ENCODE results near the gene MATN4. TPM values are rescaled to one million over a fixed set of nuclear protein-coding genes. Genes with fewer than 3 reads are reported as not detected.

Gene MATN4
- total RNA-seq, 6 experiments from 2014 or later = not detected

DNA sequence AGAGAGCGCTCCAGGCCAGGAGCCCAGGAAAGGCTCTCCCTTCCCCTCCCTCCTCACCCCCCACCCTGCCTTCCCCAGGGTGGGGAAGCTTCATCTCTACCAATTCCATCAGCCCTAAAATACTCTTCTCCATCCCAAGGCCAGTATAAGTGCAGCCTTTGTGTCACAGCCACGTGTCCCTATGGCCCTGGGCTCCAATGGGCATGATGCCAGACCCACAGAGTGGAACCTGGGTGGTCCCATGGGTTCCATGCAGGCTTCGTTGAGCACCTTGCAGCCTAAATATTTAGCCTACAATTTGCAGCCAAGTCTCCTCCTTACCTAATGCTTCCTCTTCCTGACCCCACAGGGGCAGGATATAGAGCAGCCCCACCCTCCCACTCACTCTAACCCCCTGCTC, 976 bp upstream of the MATN4 start:
- Mint-ChIP-seq H3K9me3 (no peaks in the 10 kb centered on the region), H3K4me3 (no peak overlapping the region), H3K36me3 (ENCODE audit: low read depth) (no peaks in the 10 kb centered on the region), H3K27ac (no peak overlapping the region), H3K27me3 (ENCODE audit: insufficient read depth) (peaks cover 23% of the 10 kb centered on the region), H3K4me1 (ENCODE audit: low read depth) (peaks cover 13% of the 10 kb centered on the region)
- no peak for DNase-seq
- TF ChIP-seq, protein P1, sequence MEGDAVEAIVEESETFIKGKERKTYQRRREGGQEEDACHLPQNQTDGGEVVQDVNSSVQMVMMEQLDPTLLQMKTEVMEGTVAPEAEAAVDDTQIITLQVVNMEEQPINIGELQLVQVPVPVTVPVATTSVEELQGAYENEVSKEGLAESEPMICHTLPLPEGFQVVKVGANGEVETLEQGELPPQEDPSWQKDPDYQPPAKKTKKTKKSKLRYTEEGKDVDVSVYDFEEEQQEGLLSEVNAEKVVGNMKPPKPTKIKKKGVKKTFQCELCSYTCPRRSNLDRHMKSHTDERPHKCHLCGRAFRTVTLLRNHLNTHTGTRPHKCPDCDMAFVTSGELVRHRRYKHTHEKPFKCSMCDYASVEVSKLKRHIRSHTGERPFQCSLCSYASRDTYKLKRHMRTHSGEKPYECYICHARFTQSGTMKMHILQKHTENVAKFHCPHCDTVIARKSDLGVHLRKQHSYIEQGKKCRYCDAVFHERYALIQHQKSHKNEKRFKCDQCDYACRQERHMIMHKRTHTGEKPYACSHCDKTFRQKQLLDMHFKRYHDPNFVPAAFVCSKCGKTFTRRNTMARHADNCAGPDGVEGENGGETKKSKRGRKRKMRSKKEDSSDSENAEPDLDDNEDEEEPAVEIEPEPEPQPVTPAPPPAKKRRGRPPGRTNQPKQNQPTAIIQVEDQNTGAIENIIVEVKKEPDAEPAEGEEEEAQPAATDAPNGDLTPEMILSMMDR (IDR thresholded peaks at IDR 0.05) = no peak

DNA sequence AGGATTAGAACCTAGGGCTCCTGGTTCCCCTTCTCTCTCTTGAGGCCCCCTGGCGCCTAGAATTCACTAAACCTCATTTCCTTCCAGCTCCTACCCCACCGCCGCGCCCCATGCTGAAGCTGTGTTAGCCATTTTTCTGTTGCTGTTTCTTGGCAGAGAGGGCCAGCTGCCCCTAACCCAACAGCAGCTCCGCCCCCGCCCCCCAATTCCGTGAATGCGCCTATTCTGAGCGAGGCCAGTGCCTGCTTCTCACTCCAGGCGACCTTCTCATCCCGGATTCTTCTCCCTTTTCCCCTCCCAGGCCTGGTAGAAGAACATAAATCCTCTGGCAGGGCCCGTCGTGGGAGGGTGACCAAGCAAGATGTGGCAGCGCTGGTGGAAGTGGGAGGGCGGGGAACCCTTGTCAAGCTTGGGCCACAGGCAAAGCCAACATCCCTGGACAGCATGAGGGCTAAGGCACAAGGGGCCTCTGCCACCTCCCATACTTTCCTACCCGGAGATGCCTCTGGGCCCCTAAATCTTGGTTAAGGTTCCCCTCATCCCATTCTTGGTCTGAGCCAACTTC, 941 bp downstream of the MATN4 start:
- no peaks in the 10 kb centered on the region; the same call in 1 of the 2 replicates for H3K9me3 Mint-ChIP-seq
- DNase-seq = no peak
- no peaks in the 10 kb centered on the region for H3K36me3 Mint-ChIP-seq (ENCODE audit: low read depth)
- peaks cover 34% of the 10 kb centered on the region for H3K27me3 Mint-ChIP-seq (ENCODE audit: insufficient read depth)
- TF ChIP-seq, protein P1 (IDR thresholded peaks at IDR 0.05) = no peak
- H3K27ac Mint-ChIP-seq = no peak overlapping the region
- H3K4me1 Mint-ChIP-seq (ENCODE audit: low read depth) = peaks cover 21% of the 10 kb centered on the region
- H3K4me3 Mint-ChIP-seq = no peak overlapping the region

DNA sequence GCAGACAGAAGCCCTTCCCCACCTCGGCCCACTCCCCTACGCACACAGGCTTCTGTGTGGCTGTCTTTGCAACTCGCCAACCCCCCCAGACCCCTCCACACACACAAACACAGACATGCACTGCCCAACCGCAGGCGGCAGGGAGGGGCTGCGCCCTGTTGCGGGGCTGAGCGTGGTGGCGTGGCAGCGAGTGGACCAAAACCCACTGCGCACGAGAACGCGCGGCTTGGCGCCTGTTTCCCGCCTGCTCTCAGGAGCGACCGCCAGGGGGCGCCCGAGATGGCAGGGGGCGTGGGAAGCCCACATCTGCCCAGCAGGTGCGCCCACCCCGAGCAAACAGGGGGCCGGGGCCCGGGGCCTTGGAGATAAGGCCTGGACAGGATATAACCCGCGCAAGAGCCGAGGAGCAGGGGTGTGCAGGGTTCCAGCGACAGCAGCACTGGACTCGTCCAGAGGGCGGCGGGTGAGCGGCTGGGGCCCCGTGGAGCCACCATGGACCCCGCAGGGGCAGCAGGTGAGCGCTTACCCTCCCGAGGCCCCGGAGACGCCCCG, 1.6 kb downstream of the MATN4 start, which contains the start of gene RBPJL:
RBPJL (plus strand) TSS at position 410 of the 552 bp plus-strand sequence; CDS start at position 493, 83 bp downstream.
- no peak within 1 kb of the TSS for H3K4me3 Mint-ChIP-seq
- no peak within 1 kb of the TSS for H3K27ac Mint-ChIP-seq
- H3K27me3 Mint-ChIP-seq (ENCODE audit: insufficient read depth) = peaks cover 33% of the 10 kb centered on the region
- TF ChIP-seq, protein P1 (IDR thresholded peaks at IDR 0.05) = peak; percentile 96
- H3K9me3 Mint-ChIP-seq = no peaks in the 10 kb centered on the region; the same call in 1 of the 2 replicates
- DNase-seq = no peak
- peaks cover 20% of the 10 kb centered on the region for H3K4me1 Mint-ChIP-seq (ENCODE audit: low read depth)
- no peaks in the 10 kb centered on the region for H3K36me3 Mint-ChIP-seq (ENCODE audit: low read depth)

DNA sequence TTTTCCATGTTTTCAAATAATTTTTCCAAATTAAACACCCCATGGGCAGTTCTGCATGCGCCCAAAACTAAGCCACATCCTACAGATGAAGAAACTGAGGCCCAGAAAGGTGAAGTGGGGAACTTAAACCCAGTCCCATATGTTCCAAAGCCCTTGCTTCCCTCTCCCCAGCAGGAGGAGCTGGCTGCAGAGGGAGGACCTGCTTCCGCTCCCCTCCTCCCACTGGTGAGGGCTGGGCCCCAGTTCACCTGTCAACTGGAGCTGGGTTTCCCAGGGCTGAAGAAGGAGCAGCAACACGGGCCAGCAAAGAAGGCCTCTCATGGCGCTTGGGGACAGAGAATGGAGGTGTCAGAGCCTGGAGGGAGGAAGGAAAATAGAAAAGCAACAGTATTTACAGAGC, 2.8 kb downstream of the MATN4 start:
- Mint-ChIP-seq H3K4me3 (no peak overlapping the region), H3K4me1 (ENCODE audit: low read depth) (peaks cover 8% of the 10 kb centered on the region), H3K27me3 (ENCODE audit: insufficient read depth) (peaks cover 28% of the 10 kb centered on the region), H3K9me3 (no peaks in the 10 kb centered on the region; the same call in 1 of the 2 replicates), H3K36me3 (ENCODE audit: low read depth) (no peaks in the 10 kb centered on the region), H3K27ac (no peak overlapping the region)
- no peak for DNase-seq
- TF ChIP-seq, protein P1 (IDR thresholded peaks at IDR 0.05) = no peak

DNA sequence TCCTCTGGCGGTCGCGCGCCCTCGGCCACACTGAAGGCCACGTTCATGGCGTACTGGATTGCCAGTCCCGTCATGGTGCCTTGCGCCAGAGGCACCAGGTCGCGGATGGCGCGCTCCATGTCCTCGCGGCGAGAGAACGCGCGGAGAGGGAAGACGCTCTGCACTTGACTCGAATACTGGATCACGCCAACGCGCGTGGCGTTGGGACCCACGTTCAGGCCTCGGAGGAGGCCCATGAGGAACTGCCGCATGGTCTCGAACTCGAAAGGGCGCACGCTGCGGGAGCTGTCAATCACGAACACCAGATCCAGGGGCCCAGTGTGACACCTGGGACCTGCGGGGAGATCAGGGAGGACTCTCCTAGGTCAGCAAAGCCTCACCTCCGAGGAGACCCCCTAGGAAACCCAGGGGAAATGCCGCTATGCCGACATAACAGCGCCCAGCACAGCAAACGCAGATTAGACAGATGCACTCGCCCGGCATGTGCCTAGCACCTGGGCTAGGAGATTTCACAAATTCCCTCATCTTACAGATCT, 3.6 kb downstream of the MATN4 start:
- H3K27me3 Mint-ChIP-seq (ENCODE audit: insufficient read depth) = peaks cover 28% of the 10 kb centered on the region
- peaks cover 8% of the 10 kb centered on the region for H3K4me1 Mint-ChIP-seq (ENCODE audit: low read depth)
- TF ChIP-seq, protein P1 (IDR thresholded peaks at IDR 0.05) = no peak
- H3K9me3 Mint-ChIP-seq = no peaks in the 10 kb centered on the region; the same call in 1 of the 2 replicates
- no peak for DNase-seq
- H3K4me3 Mint-ChIP-seq = no peak overlapping the region
- H3K36me3 Mint-ChIP-seq (ENCODE audit: low read depth) = no peaks in the 10 kb centered on the region
- no peak overlapping the region for H3K27ac Mint-ChIP-seq

Data from HFFc6 (cell line).